NCI-H2107 treated with DMSO at 0.1 percent for 48 hours (cell line): ENCODE measurements around the gene CEBPA.
A peak's percentile ranks its signal among the peaks of the same experiment; 100 is the strongest.

ENCODE experiments used
- DNase-seq: peaks from one replicate; lab custom pipeline; 2025; ENCODE audit not compliant: unreplicated experiment; lab: John Stamatoyannopoulos, UW

CEBPA gene

DNA sequence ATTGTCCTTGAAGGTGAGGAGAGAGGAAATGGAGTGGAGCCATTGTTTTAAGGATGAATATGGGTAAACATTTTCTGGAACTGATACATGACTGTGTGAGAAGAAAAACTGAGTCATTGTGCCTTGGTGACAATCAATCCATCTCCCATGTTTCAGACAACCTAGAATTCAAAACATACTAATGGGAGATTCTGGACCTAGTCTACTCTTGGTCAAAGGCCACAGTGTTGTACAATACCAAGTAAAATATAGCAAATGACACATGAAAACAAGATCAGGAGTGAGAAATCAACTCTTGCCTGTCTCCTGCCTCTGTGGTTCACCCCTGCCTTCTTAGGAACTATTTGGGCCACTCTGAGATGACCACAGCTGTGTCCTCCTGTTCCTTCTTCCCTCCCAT lies 13.1 kb downstream of the CEBPA start:
- DNase-seq, result no peak

DNA sequence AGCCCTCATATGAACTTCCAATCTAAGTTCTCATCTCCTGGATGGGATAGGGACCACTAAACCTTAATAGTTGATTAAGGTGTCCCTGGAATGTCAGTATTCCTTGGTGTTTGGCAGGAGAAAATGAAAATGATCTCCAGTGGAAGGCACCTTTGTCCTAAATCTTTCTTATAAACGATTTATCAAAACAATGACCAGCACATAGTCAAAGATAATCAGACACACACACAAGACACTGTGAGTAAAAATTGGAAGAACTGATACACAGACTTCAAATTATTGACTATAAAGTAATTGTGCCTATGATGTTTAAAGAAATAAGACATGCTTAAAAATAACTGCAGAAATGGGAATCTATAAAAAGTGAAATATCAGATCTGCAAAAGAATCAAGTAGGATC lies 13.7 kb downstream of the CEBPA start:
- DNase-seq, result no peak

DNA sequence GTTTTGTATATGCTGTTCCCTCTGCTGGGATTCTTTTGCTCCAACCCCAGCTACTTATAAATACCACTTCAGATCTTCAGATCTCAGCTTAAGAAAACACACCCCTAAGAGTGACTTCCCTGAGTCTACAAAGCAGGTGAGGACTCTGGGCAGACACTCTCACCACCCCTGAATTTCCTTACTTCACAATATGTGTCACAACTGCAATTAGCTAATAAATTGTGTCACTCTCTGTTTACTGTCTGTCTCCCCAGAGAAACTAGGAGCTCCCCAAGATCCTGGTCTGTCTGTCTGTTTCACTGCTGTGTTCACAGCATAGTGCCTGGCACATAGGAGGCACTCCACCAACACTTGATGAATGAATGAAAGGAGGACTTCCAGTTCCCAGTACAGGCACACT lies 14.4 kb downstream of the CEBPA start:
- no peak for DNase-seq

DNA sequence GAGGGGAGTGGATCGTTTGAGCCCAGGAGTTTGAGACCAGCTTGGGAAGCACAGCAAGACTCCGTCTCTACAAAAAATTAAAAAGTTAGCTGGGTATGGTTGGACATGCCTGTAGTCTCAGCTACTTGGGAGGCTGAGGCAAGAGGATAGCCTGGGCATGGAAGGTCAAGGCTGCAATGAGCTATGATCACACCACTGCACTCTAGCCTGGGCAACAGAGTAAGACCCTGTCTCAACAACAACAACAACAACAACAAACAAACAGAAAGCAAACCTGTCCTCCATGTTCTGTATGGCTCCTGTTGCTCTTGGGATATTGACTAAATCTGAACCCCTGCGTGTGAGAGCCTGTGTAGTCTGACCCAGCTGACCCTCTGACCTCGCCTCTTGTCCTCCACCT lies 14.9 kb downstream of the CEBPA start:
- DNase-seq, result no peak

DNA sequence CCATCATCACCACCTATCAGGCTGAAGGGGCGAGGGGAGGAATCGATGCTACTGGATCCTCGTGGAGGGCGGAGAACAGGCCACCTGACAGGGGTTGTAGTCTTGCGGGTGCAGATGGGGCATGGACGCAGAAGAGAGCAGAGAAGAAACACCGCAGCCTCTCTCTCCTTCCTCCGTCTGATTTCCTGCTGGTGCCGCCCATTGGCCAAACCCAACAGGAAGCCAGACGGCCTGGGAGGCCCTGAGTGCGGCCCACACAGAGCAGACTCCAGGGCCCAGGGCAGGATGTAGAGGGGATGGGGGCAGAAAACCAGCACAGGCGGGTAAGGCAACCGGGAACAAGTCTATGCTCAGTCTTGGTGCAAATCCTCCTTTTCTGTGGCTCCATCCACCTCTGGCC lies 15.4 kb downstream of the CEBPA start:
- DNase-seq, result no peak

DNA sequence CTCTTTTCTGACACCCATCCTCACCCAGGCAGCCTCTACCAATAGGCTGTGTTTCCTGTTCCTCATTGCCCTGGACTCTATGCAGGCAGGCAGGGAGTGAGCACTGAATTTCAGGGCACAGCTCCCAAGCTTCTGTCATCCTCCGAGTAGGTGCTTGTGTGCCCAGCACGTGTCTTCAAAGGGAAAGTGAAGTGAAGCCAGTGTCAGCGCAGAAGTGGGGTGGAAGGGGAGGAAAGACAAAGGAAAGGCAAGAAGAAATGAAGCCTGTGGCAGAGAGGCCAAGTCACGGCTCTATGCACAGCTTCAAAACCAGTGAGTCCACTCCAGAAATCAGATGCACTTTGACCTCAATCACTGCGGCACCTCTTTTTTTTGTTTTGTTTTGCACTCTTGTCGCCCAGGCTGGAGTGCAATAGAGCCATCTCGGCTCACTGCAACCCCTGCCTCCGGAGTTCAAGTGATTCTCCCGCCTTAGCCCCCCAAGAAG lies 16.9 kb downstream of the CEBPA start:
- no peak for DNase-seq

DNA sequence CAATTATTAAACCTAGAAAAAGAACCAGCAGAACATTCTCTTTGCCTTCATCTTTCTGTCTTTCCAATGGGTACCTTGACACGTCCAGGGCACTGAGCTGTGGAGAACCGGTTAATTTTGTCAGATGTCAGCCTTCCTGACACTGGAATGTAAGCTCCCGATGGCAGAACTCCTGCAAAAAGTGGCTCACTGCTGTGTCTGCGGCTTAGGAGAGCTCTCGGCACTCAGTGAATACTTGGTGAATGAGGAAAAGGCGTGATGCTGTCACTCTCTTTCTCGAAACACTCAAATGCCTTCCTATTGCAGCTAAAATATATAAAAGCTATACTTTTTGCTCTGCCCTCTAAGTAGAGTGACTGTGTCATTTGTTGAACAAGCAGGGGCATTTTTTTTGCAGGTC lies 17.6 kb downstream of the CEBPA start:
- DNase-seq, result no peak

DNA sequence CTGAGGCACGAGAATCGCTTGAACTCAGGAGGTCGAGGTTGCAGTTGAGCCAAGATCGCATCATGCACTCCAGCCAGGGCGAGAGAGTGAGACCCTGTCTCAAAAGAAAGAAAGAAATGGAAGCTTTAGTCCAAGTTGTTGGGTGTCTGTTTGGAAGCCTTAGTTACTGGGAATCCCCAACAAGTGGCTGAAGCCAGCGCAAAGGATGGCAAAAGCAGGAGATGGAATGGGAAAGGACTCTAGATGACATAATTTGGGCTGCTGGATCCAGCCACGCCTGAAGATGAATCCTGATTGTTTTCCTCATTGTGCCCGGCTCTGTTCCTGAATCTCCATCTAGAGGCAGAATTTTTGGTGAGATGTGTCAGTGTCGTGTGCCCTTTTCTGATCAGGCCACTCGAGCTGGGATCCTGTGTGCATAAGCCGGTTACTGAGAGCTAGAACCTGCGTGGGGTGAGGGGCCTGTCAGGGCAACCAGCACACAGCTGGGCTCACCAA lies 18.1 kb downstream of the CEBPA start:
- DNase-seq, result no peak

DNA sequence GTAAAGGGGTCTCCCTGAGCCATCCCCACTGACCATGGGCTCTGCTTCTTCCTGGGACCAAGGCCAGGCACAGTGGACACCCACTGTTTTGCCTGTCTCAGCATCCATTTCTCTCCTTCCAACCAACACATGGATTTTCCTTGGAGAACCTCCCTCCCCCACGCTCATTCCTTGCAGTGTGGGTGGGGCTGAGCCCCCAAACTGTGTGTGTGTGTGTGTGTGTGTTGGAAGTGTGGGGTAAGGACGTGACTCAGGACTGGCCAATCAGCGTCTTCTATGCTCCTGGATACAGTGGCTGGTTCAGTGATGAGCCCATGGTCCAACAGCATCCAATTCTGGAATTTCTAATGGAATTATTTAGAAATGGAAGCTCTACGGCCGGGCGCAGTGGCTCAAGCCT lies 18.7 kb downstream of the CEBPA start:
- no peak for DNase-seq

DNA sequence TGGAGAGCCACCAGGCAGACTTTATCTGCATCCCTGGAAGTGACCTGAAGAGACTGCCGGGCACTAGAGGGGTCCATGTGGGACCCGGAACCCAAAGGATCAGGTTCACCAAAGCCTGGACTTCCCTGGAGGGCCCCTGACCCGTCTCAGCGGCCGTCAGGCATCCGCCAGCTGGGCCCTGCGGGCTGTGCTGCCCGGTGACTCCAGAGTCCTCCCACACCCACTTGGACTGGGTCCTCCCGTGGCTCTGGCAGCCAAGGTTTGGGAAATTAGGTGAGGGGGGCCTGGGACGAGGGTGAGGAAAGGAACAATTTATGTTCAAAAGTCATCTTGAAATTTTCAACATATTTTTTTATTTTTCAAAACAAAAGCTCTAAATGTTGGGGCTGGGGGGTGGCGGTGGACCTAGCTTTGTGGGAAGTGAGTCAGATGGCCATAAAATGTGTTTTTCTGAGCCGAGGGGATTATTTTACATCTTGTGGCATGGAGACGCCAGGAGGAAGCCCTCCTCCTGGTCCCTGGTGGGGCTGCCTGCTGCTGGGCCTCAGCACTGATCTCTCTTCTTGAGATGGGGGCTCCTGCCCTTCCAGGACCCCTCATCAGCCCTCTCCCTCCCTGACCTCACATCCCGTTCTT lies 20.2 kb downstream of the CEBPA start:
- DNase-seq, result no peak

DNA sequence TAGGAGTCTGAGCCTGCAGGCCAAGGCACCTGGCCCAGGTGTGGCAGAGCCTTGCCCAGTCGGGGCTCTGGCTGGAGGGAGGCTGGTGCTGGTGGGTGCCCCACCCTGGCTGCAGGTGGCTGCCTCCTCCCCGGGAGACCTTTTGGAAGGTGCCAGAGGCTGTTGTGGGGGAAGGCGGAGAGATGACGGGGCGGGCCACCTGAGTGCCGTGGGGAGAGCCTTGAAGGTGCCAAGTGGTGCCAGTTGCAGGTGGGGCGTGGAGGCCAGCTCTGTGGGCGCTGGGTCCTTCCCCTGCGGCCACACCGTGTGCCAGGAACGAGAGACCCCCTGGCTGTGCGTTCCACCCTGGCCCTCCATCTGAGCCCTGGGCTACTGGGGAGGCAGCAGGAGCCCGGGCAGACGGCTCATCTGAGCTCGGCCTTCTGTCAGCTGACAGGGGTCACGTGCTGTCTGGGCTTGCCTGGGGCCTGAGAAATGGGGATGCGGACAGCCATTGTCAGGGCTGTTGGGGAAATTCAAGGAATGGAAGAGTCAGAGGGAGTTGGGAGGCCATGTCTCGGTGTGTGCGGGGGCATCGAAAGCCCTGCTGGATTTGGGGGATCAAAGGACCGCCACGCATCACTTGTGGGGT lies 20.9 kb downstream of the CEBPA start:
- no peak for DNase-seq

DNA sequence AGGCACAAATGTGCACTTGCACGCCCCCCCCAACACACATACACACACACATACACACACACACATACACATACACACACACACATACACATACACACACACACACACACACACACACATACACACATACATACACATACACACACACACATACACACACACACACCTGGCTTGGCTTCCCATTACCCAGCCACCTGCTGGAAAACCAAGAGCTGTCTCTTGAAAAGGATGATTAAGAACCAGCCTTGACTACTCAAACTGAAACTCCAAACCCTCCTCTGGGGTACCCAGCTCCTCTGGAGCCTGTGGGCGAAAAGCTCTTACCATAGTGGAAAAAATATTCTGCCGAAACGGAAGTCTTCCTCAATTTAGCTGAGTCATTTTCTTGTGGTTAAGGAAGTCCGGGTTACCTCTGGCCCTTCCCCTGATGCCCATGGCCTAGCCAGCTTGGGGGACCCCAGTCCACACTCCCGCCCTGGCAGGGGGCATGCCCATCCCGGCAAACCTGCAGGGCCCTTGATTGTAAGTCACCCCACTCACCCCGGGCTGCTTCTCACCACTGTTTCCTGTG lies 21.9 kb downstream of the CEBPA start:
- no peak for DNase-seq

DNA sequence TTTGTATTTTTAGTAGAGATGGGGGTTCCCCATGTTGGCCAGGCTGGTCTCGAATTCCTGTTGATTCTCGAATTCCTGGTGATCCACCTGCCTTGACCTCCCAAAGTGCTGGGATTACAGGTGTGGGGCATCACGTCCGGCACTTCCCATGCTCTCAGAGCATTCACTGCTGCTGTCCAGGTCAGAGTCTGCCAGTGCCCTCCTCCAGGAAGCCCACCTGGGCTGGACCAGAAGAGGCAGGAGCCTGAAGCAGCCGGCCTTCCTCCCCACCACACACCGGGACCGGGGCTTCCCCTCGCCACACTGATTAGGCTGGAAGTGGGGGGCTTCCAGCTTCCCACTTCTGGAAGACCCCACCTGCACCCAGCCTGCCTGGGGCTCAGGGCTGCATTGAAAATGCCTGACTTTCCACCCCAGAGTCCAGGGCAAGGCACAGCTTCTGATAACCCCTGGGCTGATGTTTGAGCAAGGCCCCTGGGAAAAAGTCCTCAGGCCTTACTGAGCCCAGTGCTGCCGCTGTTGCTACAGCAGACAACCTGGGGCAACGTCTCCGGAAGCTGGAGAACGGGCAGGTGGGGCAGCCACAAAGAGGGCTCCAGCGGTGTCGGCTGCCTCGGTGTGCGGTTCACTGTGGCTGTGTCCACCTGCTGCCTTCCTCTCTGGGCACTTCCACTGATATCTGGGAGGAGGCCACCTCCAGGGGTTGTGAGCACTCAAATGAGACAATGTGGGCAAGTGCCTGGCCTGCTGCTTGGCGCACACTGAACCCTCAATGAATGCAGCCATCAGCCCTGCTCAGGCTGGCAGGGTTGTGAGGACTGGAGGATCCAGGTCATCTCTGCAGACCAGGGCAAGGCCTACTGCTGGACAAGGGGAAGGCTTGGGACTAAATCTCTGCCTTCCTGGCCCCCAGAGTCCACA lies 22.6 kb downstream of the CEBPA start:
- DNase-seq, result peak; percentile 61

DNA sequence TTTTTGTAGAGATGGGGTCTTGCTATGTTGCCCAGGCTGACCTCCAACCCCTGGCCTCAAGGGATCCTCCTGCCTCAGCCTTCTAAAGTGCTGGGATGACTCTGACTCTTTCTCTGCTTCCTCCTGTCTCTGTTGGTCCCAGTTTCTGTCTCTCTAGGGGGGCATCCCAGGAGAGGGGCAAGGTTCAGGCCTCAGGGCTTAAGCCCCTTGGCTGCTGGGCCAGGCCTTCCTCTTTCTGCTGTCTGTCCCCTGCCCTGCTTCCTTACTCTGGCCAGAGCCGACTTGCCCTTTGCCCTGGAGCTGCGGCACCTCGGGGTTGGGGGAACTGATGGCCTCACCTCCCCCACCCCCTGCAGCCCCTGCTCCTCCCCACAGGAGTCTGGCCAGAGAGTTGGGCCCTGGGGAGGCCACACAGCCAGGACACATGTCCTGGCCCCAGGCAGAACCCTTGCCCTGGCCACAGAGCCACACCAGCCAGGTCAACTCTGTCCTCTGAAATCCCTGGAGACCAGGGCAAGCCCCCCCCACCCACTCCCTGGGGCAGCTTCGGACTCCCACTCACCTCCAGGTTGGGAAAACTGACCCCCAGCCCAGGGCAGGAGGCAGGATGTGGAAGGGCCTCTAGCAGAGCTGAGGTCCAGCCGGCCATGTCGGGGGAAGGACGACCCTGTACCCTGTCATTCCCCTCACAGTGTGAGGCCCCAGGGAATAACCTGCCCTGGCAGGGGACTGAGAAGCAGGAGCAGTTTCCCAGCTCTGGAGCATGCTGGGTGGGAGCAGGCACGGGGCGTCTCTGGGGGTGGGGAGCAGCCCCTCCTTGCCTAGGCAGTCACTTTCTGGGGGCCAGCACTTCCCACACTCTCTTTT lies 23.7 kb downstream of the CEBPA start:
- no peak for DNase-seq

DNA sequence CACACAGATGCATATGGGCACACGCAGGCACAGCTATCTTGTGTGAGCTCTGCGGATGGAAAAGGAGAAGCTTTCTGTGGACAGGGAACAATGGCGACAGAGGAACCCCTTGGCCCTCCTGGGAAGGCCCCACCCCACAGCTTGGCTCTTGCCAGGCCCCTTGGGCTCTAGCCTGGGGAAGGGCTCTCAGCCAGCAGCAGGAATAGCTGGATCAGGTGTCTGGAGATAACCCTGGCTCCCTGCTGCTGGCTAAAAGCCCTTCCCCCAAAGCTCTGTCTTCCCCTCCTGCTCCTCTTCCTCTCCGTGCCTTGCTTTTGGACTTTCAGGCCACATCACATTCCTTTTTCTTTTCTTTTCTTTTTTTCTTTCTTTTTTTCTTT lies 24.3 kb downstream of the CEBPA start:
- DNase-seq, result no peak

DNA sequence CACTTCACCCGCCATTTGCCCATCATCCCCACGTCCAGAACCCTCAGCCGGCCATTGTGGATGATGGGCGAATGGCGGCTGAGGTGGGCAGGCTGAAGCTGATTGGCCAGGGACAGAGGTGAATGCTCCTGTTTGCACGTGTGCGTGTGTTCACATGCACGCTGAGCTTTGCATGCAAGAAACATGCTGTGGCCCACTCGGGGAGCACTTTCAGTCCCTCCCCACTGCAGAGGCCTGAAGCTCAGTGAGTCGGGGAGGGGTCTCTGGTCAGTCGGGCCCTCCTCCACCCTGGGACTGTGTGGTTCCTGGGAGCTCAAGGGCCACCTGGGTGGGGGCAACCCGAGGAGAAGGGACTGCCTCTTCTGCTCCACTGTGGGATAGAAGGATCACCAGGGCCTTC lies 24.9 kb downstream of the CEBPA start:
- no peak for DNase-seq

DNA sequence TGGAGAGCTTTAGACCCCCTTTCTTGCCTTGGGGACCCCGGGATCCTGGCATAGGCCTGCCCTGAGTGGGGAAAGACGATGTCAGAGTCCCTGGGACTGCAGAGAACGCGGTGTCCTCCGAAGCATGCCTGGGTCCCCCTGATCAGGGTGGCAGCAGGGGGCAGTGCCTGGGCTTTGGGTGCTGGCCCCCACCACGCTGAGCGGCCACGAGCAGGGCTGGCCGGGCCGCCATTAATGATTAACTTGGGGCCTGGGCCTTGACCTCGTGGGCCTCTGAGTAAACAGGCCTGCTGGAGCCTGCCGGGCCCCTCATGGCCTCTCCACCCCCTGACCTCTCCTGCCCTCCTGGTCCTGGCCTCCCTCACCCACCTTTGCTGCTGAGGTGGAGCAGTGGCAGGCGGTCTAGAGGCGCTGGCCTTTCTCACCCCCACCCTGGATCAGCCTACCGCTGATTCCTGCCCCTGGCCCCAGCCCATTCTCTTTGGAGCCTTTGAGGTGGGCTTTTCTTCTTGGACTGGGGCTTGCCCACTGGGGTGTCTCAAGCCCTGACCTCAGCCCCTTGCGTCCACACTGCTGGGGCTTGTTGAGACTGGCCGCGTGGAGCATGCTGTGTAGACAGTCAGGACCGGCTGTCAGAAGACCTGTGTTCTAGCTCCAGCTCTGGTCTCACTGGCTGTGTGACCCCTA lies 26.3 kb downstream of the CEBPA start:
- DNase-seq, result no peak

DNA sequence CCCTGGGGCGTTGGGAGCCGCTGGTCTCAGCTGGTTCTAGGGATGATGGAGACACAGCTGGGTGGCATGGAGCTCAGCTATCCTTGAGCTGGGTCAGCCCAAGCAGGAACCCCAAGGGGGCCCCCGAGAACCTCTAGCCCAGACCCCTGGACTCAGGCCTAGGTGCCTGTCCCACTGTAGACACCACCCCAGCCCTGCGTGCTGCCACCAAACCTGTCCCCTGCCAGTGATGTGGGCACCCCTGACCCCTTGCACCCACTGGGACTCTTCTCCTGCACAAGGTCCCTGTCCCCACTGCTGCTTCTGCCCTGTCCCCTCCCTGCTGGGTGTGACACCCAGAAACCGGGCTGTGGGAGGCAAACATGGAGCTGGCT lies 26.8 kb downstream of the CEBPA start:
- DNase-seq, result no peak

DNA sequence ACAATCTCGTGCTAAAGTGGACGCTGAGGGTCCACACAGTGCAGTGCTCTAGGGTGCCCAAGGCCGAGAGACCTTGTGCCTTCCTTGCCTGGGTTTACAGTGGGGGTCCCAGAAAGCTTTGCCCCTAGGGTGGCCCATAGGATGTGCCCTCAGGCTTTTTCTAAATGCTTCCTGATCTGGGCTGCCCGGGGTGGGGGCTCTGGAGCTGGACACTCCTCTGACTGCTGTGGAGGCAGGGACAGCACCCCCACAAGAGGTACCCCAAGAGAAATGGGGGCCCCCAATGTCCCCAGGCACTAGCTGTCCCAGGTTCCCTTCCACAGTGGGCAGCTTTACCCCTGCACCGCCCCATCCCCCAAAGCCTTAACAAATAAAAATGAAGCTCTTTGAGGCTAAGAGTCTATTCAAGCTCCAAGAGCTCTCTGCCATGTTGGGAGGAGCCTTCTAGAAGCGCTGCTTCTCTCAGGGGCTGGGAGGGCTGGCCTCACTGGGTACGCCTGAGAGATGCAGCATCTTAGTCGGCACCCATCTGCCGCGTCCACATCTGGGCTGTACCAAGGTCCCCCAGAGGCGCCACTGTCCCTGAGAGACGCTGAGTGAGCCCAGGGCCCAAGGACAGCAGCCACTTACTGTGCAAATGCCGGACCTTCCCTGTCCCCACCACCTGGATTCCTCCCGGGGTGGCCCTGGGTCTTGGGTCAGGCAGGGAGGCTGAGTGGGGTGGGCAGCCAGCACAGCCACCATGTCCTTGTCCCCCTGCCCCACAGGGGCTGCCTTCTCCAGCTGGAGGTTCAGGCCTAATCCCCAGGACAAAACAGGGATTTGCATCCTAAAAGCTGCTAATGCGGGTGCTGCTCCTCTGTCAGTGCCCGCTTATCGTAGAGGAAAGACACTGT lies 27.4 kb downstream of the CEBPA start:
- DNase-seq, result no peak
